ENCODE results near the gene LTA.
"Not testable (repeated sequence)": the region's sequence is repeated elsewhere in the genome, so short reads cannot be mapped to it uniquely, and the experiment has no call there.

The LTA gene

GRCh38 chr6:31535538-31536324 is 36.4 kb upstream of the LTA start:
- Mint-ChIP-seq H3K4me1 (peaks cover 76% of the 10 kb centered on the region), H3K4me3 (peak overlapping the region in 1 of 2 donors; percentile 14), H3K27ac (peak overlapping the region in 1 of 2 donors; percentile 90), H3K27me3 (no peaks in the 10 kb centered on the region), H3K9me3 (no peaks in the 10 kb centered on the region)
- DNase-seq: no peak
- ATAC-seq: no peak

DNA sequence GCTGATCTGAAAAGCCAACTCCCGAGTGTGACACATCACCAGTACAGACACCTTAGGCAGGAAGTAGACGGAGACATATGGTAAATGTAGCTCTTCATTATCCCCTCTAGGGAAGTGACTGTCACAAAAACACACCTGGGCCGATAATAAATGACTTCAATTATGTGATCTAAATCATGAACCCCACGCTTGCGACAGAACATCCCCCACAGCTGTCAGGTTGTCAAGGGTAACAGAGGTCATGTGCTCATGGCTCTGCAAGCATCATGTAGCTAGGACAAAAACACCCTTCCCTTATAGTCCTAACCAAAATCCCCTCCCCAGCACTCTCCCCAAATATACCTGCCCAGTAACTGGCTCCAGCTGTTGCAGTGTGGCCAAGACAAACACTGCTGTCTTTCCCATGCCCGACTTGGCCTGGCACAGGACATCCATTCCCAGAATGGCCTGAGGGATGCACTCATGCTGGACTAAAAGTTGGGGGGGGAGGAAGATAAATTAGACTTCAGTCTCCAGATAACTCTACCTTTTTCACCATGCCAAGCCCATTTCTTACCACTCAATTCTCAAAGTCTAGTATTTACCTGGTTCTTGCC is 33.2 kb upstream of the LTA start:
- DNase-seq (no peak), ATAC-seq (no peak)
- no peaks in the 10 kb centered on the region for H3K27me3 Mint-ChIP-seq
- H3K4me1 Mint-ChIP-seq: peaks cover 55% of the 10 kb centered on the region
- H3K27ac Mint-ChIP-seq: peak overlapping the region; percentile 71 to 72
- H3K4me3 Mint-ChIP-seq: peak overlapping the region; percentile 72 to 77
- no peaks in the 10 kb centered on the region for H3K9me3 Mint-ChIP-seq

DNA sequence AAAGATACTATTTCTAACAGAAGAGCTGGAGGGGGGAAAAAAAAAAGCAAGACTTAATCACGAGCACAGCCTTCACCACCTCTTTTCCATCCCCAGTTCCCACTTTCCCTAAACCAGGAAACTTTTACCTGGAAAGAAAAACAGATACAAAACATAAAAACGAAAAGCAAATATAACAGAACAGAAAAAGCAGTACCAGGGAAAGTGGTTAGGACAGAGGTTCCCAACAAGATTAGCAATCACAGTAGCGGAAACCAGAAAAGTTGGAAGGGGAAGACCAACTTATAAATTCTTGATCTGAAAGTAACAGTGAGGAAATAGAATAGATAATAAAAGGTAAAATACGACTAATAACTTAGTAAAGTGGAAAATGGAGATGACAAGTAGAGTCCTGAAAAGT is 31.4 kb upstream of the LTA start:
- Mint-ChIP-seq H3K4me1 (peaks cover 51% of the 10 kb centered on the region), H3K27ac (peak overlapping the region; percentile 96 to 98), H3K4me3 (peak overlapping the region; percentile 72 to 77), H3K9me3 (no peaks in the 10 kb centered on the region), H3K27me3 (no peaks in the 10 kb centered on the region)
- no peak for ATAC-seq
- no peak for DNase-seq

DNA sequence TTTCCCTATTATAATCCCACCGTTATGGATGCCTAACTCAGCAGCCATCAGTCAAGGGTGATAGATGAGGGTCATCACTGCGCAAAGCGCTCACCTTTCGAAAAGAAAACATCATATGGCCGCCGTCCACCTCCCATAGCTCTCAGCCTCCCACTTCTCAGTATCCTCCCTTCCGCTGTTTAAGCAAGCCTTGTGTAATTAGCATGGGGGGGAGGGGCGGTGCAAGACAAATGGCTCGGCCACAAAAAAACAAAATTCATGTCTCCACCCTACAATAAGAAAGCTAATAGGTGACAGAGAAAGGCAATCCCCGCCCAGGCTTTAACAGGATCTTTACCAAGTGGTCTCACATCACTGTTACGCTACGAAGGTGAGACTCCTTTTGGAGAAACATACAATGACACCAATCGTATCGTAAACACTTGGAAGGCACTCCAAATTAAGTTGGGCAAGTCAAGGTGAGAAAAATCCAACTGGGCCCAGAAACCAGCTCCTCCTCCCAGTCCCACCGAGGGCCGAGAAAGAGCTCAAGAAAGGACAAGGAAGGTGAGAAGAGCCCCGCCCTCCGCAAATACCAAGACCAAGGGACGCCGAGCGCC is 30.9 kb upstream of the LTA start:
- DNase-seq (peak; percentile 54 to 64), ATAC-seq (peak; percentile 43)
- peak overlapping the region; percentile 72 to 77 for H3K4me3 Mint-ChIP-seq
- H3K27ac Mint-ChIP-seq: peak overlapping the region; percentile 96 to 98
- no peaks in the 10 kb centered on the region for H3K9me3 Mint-ChIP-seq
- peaks cover 51% of the 10 kb centered on the region for H3K4me1 Mint-ChIP-seq
- H3K27me3 Mint-ChIP-seq: no peaks in the 10 kb centered on the region

DNA sequence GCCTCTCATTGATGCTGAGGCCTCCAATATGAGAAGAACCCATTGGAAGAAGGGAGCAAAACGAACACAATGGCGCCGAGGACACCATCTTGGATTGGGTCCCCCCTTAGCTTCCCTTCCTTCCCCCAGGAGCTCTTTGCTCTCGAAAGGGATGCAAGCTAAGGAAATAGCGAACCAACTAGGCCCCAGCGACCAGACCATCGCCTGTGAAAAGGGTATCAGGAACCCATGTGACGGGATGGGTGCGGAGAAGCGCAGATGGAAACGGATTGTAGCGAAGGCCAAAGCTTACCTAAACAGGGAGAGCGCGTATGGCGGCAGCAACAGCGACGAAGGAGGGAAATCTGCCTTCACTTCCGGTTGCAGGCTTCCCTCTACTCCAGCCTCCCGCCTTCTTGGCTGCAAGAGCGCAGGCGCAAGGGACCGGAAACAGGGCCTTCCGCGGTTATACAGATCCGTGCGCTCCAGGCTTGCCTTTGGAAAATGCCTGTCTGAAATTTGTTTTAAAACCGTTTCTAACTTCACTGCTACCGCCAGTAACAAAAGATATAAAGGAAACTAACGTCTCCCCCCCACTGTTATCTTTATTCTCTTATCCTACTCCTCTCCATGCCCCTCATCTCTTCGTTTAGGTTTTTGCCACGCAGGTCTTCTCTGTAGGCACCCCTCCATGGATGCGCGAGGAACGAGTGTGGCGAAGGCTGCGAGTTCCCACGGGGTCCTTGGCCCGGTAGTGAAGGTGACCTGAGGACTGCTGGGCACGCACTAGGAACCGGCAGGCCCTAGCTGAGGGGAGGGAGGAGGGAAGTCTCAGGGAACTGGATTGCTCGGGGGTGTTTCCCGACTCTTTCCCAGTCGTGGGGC is 30.2 kb upstream of the LTA start, which contains the start of gene DDX39B:
Gene DDX39B (minus strand): TSS at position 346 of the 864 bp plus-strand sequence. CDS start 1,471 bp downstream, outside the sequence.
- peak within 1 kb of the TSS; percentile 96 to 98 for H3K27ac Mint-ChIP-seq
- H3K4me3 Mint-ChIP-seq: peak within 1 kb of the TSS; percentile 72 to 77
- DNase-seq: peak; percentile 91 to 96
- peak; percentile 84 for ATAC-seq
- H3K4me1 Mint-ChIP-seq: peaks cover 53% of the 10 kb centered on the region
- H3K27me3 Mint-ChIP-seq: no peaks in the 10 kb centered on the region
- no peaks in the 10 kb centered on the region for H3K9me3 Mint-ChIP-seq

- DNase-seq (no peak), ATAC-seq (no peak)
- Mint-ChIP-seq H3K27ac (no peak overlapping the region), H3K9me3 (no peaks in the 10 kb centered on the region), H3K27me3 (no peaks in the 10 kb centered on the region), H3K4me3 (no peak overlapping the region), H3K4me1 (peaks cover 48% of the 10 kb centered on the region)
Observed at GRCh38 chr6:31543639-31544038, 28.4 kb upstream of the LTA start.

DNA sequence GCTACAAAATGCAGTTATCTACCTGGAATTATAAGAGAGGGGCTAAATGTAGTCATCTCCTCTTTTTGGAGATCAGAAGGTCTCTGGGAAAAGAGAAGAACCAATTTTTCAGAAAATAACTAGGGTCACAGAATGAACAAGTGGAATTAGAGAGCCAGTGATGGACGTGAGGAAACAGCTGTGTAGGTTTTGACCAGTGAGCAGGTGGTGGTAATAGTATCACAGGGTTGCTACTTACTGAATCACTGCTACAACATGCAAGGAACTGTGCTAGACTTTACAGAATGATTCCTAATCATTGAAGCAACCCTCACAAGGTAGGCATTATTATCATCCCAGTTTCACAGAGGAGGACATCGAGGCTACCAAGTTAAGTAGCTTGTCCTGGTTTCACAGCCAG is 27.4 kb upstream of the LTA start:
- no peaks in the 10 kb centered on the region for H3K27me3 Mint-ChIP-seq
- H3K27ac Mint-ChIP-seq: no peak overlapping the region
- no peak overlapping the region for H3K4me3 Mint-ChIP-seq
- ATAC-seq: no peak
- H3K4me1 Mint-ChIP-seq: peaks cover 38% of the 10 kb centered on the region
- H3K9me3 Mint-ChIP-seq: no peaks in the 10 kb centered on the region
- DNase-seq: no peak

- Mint-ChIP-seq H3K4me3 (peak overlapping the region in 1 of 2 donors; percentile 5), H3K27me3 (no peaks in the 10 kb centered on the region), H3K27ac (no peak overlapping the region), H3K4me1 (peaks cover 34% of the 10 kb centered on the region), H3K9me3 (no peaks in the 10 kb centered on the region)
- ATAC-seq: no peak
- no peak for DNase-seq
Observed at GRCh38 chr6:31545291-31545690, 26.8 kb upstream of the LTA start.

GRCh38 chr6:31546339-31546957 is 25.6 kb upstream of the LTA start, which contains the start of gene ATP6V1G2:
Gene ATP6V1G2, minus strand, starts transcription at chr6:31546608. Its CDS starts 49 bp downstream, at chr6:31546559.
- H3K27me3 Mint-ChIP-seq: no peaks in the 10 kb centered on the region
- H3K9me3 Mint-ChIP-seq: no peaks in the 10 kb centered on the region
- ATAC-seq: peak; percentile 80
- DNase-seq: peak; percentile 91 to 93
- H3K4me1 Mint-ChIP-seq: peaks cover 42% of the 10 kb centered on the region
- peak within 1 kb of the TSS; percentile 75 to 78 for H3K27ac Mint-ChIP-seq
- peak within 1 kb of the TSS; percentile 83 to 90 for H3K4me3 Mint-ChIP-seq

DNA sequence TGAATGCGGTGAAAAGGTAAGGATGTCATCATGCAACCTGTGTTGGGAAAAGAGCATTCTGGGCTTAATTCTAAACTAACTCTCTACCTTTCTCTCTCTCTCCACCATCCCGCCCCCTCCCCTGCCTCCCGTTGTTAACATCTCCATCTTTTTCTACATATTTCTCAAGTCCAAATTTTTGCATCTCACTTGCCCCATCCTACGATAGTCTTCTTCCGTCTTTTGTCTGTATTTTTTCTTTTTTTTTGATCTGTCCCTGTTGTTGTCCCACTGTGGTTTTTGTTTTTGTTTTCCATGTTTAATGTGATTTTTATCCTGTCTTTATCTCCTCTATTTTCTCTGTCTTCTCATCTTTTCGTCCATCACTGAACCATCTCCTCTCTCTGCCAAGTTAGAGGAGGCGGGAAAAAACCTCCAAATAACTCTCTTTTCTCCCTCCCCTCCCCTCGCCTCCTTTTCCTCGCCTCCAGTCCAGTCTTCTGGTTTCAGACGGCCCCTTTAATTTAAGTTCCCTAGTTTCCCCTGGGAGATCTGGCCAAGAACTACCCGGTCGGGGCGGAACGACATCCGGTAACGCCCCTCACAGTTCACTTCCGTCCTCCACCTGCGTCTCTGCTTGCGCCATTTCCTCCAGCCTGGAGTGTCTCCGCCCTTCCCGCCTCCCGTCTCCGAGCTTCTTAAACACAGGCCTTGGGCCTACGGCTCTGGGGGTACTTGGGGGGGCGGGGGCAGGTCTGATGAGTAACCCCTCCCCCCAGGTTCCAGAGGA is 24.9 kb upstream of the LTA start, which contains the start of gene NFKBIL1:
Gene NFKBIL1 (plus strand): TSS at position 651 of the 769 bp plus-strand sequence. CDS start 87 bp downstream, at position 738.
- ATAC-seq (peak; percentile 88), DNase-seq (peak; percentile 86 to 94)
- no peaks in the 10 kb centered on the region for H3K27me3 Mint-ChIP-seq
- peak within 1 kb of the TSS; percentile 75 to 78 for H3K27ac Mint-ChIP-seq
- H3K4me3 Mint-ChIP-seq: peak within 1 kb of the TSS; percentile 83 to 90
- H3K4me1 Mint-ChIP-seq: peaks cover 49% of the 10 kb centered on the region
- H3K9me3 Mint-ChIP-seq: no peaks in the 10 kb centered on the region

DNA sequence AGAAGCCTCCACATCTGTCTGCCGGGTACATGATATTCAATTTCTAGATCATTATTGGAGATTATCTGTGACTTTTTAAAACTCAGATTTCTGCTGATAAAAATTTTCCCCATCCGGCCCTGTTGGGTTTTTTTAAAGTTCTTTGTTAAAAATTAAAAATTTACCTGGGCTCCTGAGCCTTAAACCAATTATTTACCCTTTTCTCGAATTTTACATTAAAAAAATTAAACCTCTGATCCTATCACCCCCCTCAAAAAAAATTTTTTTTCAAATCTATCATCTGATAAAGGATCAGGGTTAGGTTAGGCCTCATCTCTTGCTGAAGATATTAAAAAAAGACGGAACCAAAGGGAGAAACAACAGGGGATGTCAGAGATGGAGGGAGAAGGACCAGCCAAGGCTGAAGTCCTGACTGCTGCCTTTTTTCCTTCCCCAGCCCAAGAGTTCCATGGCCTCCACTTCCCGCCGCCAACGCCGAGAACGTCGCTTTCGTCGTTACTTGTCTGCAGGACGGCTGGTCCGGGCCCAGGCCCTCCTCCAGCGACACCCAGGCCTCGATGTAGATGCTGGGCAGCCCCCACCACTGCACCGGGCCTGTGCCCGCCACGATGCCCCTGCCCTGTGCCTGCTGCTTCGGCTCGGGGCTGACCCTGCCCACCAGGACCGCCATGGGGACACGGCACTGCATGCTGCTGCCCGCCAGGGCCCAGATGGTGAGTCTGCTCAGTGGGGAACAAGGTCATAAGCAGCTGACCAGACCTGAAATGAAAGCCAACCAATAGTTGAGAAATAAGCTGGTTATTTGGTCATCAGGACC is 24.2 kb upstream of the LTA start:
- peaks cover 52% of the 10 kb centered on the region for H3K4me1 Mint-ChIP-seq
- H3K27ac Mint-ChIP-seq: peak overlapping the region; percentile 75 to 78
- no peak for DNase-seq
- no peak for ATAC-seq
- H3K27me3 Mint-ChIP-seq: no peaks in the 10 kb centered on the region
- H3K4me3 Mint-ChIP-seq: peak overlapping the region; percentile 83 to 90
- no peaks in the 10 kb centered on the region for H3K9me3 Mint-ChIP-seq

DNA sequence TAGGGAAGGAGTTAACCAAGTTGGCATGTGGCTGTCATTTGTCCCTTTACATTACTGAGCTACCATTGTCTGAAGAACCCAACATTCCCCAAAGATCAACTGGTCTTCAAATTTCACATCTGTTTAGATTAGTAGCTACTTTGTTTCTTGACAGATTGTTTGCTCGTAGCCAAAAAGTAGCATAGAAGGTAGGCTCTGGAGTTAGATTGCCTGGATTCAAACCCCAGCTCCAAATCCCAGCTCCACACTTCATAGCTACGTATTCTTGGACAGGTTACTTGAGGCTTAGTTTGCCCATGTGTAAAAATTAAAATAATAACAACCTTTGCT is 23.6 kb upstream of the LTA start:
- Mint-ChIP-seq H3K9me3 (no peaks in the 10 kb centered on the region), H3K27ac (no peak overlapping the region), H3K4me1 (peaks cover 52% of the 10 kb centered on the region), H3K27me3 (no peaks in the 10 kb centered on the region), H3K4me3 (peak overlapping the region; percentile 83 to 90)
- DNase-seq (no peak), ATAC-seq (no peak)

- H3K27me3 Mint-ChIP-seq, H3K27ac Mint-ChIP-seq, ATAC-seq, H3K9me3 Mint-ChIP-seq: not testable (repeated sequence)
- H3K4me1 Mint-ChIP-seq: peaks cover 55% of the 10 kb centered on the region
- DNase-seq: peak; percentile 41 to 48
- H3K4me3 Mint-ChIP-seq: peak overlapping the region; percentile 11 to 39
Observed at GRCh38 chr6:31551371-31551770, 20.7 kb upstream of the LTA start.

All from stimulated activated naive CD8-positive, alpha-beta T cell treated with anti-CD3 and anti-CD28 coated beads, Interleukin-15, amount 100 ng/mL, for 72 hours (primary cell).